HG03060 (cell line): ENCODE data around the gene PARP2.
"Not testable (repeated sequence)": the region's sequence is repeated elsewhere in the genome, so short reads cannot be mapped to it uniquely, and the experiment has no call there.

Experiments used
- ATAC-seq: cut with Tn5 transposase; IDR thresholded peaks from one replicate; pipeline ENCODE4 v1.9.1; 2021; ENCODE audit warnings: low read depth, moderate number of reproducible peaks; ENCODE audit not compliant: unreplicated experiment

PARP2 gene, protein sequence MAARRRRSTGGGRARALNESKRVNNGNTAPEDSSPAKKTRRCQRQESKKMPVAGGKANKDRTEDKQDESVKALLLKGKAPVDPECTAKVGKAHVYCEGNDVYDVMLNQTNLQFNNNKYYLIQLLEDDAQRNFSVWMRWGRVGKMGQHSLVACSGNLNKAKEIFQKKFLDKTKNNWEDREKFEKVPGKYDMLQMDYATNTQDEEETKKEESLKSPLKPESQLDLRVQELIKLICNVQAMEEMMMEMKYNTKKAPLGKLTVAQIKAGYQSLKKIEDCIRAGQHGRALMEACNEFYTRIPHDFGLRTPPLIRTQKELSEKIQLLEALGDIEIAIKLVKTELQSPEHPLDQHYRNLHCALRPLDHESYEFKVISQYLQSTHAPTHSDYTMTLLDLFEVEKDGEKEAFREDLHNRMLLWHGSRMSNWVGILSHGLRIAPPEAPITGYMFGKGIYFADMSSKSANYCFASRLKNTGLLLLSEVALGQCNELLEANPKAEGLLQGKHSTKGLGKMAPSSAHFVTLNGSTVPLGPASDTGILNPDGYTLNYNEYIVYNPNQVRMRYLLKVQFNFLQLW

DNA sequence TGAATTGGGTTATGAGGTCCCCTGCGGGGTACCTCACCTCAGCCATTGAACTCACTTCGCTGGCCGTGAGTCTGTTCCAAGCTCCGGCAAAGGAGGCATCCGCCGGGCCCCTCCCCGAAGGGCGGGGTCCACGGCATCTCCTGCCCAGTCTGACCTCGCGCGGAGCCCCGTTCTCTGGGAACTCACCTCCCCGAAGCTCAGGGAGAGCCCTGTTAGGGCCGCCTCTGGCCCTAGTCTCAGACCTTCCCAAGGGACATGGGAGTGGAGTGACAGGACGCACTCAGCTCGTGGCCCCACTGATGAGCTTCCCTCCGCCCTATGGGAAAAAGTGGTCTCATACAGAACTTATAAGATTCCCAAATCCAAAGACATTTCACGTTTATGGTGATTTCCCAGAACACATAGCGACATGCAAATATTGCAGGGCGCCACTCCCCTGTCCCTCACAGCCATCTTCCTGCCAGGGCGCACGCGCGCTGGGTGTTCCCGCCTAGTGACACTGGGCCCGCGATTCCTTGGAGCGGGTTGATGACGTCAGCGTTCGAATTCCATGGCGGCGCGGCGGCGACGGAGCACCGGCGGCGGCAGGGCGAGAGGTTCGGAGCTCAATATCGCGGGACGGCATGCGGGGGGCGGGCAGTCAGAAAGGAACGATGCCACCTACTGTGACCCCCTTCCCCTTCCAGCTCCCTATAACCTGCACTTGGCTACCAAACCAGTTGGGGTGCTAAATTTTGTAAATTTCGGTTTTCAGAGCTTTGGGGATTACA, at the start of gene PARP2:
Gene PARP2, plus strand, starts transcription at position 544 of the 770 bp plus-strand sequence. Its CDS starts 7 bp downstream, at position 551.
- ATAC-seq, result peak; percentile 83

DNA sequence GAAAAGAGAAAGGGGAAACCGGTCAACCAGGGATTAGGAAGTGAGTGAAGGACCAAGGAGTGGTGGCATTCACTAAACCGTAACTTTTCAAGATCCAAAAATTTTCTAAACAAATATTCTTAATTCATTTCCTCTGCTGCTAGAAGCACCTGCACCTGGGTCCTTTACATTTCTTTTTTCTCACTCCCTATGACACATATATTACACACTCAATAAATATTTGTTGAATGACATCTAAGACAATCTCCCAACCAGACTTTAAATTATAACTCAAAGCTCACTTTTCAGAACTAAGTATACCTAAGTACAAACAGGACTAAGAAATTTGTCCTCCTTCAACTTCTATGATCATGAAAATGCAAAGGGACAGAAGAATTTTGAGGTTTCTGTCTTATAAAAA, 48.8 kb upstream of the PARP2 start:
- ATAC-seq, result no peak

DNA sequence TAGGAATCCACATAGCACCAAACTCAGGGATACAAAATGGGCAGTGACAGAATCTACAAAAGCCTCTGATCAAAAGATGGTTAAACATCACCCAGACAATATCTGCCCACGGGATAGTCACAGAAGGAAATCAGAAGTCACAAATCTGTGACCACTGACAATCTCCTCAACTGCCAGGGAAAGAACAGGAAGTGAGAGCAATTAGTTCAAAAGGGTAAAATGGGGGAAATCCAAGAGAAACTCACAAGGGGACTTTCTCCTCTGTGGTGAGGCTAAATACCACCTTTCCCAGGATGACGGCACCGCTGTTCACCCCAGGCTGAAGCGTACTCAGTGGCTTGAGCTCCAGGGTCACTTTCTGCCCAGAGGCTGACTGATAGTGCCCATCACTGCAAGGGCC, 48.4 kb upstream of the PARP2 start:
- ATAC-seq, result peak; percentile 48

DNA sequence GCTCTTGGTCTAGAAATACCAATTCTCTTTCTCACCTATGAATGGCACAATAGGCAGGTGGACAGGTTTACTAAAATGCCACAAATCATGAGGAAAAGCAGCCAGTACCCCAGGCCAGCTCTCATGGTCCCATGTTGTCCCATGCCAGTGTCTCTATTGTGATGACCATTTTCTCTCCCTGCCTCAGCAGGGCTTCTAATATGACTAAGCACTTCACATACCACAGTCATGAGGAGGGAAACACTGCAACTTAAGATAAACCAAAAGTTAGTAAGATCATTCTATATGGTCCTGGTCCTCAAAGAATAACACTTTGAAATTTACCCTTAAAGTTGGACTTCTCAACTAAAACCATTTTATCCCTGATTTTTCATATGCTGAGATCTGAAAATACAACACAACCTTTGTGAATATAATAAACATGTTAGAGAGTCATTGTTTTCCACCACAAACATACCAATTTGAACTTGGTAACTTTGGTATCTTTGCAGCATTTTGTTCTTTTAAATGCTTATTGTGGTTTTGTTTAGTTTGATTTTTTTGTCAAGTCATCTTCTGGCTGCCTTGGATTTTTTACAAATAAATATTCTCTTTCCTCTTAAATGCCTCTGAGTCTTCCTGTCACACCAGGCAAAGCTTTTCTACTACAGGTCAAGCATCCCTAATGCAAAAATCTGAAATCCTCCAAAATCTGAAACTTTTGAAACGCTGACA, 41.2 kb upstream of the PARP2 start:
- no peak for ATAC-seq

DNA sequence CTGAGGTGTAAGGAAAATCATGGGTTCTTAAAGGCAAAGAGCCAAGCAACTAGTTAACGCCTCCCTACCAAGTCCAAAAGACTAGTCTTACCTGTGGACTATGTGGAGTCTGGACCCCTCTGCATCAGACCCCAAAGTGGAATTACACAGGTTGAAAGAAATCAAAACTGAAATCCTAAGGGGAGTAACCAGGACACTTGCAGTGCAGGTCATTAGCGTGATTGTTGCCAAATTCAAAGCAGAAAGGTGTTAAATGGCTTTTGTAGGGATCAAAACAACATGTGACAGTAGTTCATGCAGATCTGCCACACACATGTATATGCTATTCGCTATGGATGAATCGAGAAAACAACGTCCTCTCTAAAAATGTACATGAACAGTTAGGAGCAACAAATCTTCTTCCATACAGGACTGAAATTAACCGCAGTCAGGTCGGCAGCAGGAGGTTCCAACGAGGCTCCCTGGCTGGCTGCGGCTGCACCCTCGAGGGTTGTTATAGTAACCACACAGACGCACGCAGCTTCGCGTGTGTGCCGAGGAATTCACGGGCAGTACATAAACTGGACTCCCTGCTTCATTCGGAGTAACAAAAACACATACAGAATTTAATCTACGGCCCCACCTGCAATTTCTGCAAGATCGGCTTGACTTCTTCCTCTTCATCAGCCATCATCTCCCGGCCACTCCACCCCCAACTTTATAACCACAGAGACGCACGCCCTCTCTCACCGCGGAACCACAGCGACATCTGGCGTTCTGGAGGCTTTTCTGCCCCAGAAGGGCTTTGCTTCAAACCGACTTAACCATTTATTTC, 38.0 kb upstream of the PARP2 start, which contains the start of gene TTC5:
Gene TTC5, minus strand, starts transcription at position 687 of the 814 bp plus-strand sequence. Its CDS starts 14 bp downstream, at position 673.
- ATAC-seq, result peak; percentile 78

DNA sequence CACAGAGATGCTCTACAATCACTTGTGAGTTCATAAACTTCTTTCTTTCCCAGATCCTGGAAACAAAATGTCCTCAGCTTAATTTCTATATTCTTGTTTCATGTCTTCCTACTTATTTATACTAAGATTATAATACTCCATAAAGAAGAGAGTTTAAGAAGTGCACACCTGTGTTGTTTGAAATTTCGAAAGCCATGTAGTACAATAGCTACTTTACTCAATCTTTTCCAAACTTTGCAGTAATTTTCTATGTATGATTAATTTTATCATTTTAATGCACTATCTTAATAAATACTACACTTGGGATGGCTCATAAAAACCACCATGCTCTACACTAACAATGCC, 37.4 kb upstream of the PARP2 start:
- no peak for ATAC-seq

DNA sequence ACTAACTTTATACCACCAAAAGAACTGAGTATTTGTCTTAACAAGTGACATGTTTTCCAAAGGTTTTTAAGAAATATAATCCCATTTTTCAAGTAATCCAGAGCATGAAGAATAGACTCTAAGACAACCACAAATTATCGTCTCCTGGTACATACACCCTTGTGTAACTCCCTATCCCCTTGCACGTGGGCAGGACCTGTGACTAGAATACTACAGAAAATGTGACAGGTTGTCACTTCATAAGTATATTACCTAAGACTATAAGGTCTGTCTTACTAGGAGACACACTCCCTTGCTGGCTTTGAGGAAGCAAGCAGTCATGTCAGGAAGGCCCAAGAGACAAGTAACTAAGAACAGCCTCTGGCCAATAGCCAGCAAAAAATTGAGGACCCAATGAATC, 29.4 kb upstream of the PARP2 start:
- ATAC-seq, result no peak

DNA sequence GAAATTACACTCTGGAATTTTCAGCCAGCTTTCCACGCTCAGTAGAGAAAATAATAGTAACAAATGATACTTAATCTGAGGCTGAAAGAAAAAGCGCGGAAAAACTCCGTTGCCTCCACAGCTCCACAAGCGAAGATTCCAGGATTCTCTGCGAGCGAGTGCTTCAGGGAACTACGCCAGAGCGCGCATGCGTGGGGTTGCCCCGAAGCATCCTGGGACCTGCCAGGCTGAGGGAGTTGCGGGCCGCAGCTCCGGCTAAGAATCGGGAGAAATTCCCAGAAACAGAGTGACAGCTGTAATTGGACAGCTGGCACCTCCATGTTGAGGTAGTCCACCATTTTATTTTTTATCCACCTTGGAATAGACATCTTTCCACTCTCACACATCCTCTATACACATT, 25.7 kb upstream of the PARP2 start:
- no peak for ATAC-seq

DNA sequence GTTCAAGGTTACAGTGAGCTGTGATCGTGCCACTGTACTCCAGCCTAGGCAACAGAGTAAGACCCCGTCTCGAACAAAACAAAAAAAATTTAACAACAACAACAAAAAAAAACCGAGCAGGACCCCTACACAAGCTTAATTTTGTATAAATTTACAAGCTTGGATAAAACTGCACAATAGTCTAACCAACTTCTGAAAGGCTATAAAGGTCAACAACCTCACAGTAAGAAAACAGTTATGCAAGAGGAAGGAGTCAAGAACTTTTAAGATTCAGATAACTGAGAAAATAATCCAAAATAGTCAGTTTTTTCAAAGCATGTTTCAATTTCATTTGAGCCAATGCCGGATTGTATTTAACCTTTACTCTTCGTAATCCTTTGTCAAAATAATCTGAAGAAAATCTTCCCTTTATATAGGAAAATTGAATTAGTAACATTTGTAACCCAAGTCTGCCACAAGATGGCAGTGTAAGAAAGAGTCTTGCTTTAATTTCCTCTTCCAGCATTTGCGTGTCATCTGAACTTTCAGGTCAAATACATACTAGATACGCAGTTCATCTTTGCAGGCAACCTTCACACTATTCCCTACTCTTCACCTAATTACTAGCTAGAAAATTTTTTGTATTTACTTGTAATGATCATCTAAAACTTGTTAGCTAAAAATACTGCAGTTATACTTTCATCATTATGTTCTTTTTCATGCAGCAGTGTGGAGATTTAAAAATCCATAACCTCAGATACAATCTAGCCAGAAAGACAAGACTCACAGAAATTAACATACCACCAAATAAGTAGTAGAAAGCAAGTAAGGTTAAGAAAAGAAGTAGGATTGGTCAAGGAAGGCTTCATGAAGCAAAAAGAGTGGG, 16.2 kb upstream of the PARP2 start:
- peak; percentile 52 for ATAC-seq

DNA sequence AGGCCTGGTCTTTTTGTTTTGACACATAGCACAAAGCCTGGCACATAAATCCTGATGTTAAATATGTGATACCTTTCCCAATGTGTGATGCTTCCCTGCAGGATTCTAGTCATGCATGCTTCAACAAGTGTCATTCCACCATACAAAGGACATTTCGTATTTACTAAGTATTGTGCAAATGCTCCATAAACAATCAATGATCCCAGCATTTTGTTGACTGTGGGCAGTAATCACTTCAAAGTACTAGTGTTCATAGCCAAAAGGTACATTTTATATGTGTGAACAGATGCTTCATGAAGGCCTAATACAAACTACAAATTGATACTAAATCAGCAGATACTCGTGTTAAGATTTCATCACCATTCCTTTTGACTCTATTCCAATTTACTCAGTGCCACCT, 14.7 kb upstream of the PARP2 start:
- no peak for ATAC-seq

DNA sequence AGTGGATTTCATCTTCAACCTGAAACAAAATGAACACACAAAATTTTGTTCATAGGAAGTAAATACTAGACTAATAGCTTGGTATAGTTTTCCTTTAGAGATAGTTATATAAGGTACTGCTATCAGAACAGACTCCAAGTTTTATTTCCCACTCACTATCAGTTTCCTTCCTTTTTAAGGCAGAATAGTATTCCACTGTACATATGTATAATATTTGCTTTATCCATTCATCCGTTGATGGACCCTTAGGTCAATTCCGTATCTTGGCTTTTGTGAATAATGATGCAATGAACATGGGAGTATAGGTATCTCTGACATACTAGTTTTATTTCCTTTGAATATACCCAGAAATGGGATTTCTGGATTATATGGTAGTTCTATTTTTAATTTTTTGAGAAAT, 14.1 kb upstream of the PARP2 start:
- no peak for ATAC-seq

DNA sequence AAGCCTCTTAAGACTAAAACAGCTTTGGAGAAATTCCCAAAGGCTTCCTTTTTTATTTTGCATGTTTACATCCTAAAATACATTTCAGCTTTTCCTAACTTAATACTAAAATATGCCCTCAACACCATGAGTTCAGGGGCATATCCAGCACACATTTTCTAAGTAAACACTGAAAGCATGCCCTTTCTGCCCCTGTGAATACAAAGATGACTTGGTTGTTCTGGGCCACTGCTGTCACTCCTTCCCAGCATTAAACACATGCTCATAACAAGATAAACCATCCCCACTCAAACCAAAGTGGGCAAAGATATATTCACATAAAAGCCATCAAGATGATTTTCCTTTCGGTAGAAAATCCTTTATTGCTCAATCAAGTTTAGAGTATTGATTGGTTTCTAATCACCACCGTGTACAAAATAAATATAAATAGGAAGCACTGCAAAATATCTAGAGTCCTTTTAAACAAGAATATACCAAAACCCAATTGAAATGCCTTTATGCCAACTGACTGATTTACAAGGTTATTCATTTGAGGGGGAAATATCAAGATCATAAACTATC, 12.3 kb upstream of the PARP2 start:
- ATAC-seq, result no peak

DNA sequence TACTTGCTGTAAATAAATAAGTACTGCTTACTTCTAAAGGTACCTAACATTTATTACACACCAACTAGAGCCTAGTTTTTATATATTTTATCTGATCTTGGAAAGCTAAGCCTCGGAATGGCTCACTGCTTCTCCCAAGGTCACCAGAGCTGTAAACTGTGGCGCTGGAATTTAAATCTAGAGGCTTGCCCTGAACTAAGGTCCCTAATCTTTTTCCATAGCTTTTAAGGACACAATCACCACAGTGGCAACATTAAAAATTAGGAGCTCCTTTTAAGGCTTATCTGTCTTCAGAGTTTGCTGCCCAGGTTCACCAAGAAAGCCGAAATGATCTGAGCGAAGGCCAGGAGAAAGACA, 11.0 kb upstream of the PARP2 start:
- ATAC-seq, result no peak

DNA sequence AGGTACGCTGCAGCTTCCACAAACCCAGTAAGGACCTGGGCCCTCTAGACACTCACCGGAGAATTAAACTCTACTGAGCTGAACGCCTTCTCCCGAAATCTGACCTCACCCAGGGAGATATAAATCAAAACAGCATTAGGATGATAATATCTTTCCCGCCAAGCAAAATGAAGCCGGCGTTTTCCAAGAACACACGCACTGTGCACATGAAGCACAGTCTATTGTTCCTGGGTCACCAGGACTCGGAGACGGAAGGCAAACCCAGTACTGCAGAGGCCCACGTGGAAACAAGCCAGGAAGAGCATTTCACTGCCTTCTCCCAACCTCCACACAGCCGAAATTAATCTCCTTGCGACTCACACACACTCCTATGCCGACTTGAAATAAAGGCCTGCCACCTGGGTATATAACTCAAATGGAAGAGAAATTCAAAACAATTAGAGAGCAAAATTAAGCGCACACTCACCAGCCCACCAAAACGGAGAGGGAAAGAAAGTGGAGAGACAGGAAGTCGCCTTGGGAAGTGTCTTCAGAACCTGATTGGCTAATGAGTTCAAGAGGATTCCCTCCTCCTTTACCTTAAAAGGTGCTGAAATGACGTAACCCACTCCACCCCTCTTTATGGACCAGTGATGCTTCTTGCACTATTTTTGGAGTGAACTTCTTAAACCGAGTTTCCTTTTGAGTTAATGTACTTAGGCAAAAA, 10.5 kb upstream of the PARP2 start, which contains the start of gene CCNB1IP1:
Gene CCNB1IP1, minus strand, starts transcription at position 492 of the 706 bp plus-strand sequence. CDS start 16,756 bp downstream, outside the sequence.
- ATAC-seq, result peak; percentile 93

DNA sequence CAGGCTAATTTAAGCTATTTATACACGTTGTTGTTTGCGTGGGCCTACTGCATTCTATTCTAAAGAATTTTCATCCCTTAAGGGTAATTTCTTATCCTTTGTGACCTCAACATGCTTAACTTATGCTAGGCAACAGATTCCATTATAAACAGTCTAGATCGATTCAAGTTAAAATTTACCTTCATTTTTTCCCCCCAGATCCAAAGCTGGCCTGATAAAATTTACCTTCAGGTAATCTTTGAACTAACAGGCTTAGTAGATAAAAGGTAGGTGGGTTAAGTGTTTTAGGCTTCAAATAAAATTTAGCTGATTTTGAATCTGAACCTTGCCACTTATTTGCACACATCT, 10.0 kb upstream of the PARP2 start:
- ATAC-seq, result no peak

DNA sequence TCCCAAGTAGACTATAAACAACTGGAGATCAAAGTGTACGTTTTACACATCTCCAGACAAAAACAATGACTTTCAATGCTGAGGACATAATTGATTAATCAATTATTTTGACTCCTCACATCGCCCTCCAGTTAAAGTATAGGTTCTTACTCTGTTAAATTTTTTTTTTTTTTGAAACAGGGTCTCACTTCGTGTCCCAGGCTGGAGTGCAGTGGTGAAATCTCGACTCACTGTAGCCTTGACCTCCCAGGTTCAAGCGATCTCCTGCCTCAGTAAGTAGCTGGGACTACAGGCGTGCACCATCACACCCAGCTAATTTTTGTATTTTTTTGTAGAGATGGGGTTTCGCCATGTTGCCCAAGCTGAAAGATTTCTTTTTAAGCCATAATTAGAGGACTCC, 9.4 kb upstream of the PARP2 start:
- no peak for ATAC-seq

DNA sequence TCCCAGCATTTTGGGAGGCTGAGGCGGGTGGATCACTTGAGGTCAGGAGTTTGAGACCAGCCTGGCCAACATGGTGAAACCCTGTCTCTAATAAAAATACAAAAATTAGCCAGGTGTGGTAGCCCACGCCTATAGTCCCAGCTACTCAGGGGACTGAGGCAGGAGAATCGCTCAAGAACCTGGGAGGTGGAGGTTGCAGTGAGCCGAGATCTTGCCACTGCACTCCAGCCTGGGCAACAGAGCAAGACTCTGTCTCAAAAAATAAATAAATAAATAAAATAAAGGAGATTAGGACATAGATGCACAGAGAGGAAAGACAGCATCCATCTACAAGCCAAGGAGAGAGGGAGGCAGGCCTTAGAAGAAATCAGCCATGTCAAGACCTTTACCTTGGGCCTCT, 2.4 kb upstream of the PARP2 start:
- not testable (repeated sequence) for ATAC-seq

DNA sequence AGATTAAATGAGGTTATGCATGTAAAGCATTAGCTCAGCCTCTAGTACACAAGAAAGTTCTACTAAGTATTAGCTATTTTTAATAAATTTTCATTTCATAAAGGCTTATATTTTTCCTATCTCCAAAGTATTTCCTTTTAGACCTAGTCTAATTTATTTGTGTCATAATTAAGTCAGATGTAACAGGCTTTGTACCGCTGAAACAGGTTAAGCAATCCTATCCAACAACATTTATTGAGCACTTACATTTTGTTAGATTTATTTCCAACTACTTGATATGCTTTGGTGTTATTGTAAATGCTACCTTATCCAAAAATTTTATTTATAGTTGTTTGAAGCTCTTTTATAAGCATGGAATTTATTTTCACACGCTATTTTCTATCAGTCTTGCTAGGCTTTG, 1.8 kb upstream of the PARP2 start:
- ATAC-seq, result no peak
